NT2/D1 (cell line): ENCODE results near the gene IL17REL.

Experiments
- SUZ12 ChIP-seq: IDR thresholded peaks from 2 replicates; pipeline ENCODE4 v1.6.1; 2011; ENCODE audit not compliant: insufficient read length, insufficient read depth; ENCODE audit errors: extremely low read depth
- YY1 ChIP-seq: IDR thresholded peaks from 2 replicates; pipeline ENCODE4 v1.6.1; 2011; ENCODE audit not compliant: insufficient read length, insufficient read depth
- ZNF274 ChIP-seq: IDR thresholded peaks from 2 replicates; pipeline ENCODE4 v1.6.1; 2011; ENCODE audit warnings: mild to moderate bottlenecking, low read depth, low read length

DNA sequence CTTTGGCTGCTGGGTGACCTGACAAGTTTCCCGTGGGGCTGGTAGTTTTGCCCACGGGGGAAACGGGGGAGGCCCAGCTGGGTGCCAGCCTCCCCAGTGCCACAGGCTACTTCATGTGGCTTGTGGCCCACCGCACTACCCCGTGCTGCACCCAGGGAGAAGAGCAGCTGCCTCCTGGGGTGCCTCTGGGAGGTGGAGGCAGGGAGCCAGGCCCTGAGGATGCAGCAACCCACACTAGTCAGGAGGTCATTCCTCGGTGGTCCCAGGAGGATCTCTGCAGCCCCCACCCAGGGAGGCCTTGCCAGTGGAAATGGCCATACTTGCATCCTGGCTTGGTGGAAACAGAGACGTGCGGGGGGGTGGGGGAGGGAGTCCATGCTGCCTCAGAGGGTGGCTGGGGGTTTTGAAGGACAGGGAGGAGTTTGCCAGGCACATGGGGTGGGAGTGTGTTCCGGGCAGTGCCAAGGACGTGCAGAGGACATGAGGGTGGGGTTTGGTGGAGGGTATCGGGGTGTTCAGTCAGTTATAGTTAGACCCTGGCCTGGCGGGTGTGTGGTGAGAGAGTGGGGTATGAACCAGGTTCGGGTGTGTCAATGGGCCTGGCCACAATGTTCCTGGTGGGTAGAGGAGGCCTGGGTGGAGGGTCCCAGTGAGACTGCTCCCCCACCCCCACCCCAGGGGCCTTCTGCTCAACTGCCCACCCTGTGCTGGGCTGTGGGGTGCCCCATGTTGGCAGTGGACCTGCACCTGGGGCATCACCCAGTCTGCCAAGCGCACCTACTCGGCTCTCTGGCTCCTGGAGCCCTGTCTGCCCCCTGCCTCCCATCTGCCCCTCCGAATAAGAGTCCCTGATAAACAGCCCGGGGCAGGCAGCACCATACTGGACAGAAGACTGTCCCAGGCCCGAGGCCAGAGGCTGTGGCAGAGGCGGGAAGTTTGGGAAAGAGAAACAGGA is 48.2 kb downstream of the IL17REL start:
- TF ChIP-seq YY1 (no peak), ZNF274 (no peak), SUZ12 (no peak)
